Measurements from ENCODE around the gene SVEP1. TPM values are rescaled to one million over a fixed set of nuclear protein-coding genes. Genes with fewer than 3 reads are reported as not detected.

The SVEP1 gene
- total RNA-seq, 4 donors from 2014 or later = 13.9 to 26.8 (median 17.4) TPM

DNA sequence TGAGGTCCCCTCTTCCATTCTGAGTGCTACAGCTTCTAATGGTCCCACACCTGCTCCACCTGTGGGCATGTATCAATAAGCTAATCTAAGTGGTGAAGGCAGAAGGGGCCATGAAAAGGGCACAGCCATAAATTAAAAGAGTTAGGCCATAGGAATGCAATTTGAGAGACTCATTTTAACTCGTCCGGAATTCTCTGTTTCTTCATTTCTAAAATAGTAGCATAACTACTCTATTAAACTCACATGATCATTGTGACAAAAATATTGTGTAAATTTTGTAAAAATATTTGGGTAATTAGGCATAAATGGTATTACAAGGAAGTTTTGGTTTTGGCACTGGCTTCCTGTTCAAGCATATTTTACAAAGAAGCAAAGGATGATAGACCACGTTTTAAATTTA, 138.7 kb downstream of the SVEP1 start:
- WGBS, 2 donors (ENCODE audit: low coverage in 1 of 2) = 67 to 78% methylated on average over 3 of the region's 3 CpGs
- H3K4me3 ChIP-seq = no peak overlapping the region
- intact Hi-C loops (cut with DNase I; ENCODE audit: low total_unique reads) = no loop called here
- H3K27ac ChIP-seq = no peak overlapping the region
- H3K36me3 ChIP-seq = no peaks in the 10 kb centered on the region
- no peaks in the 10 kb centered on the region for H3K27me3 ChIP-seq
- no peaks in the 10 kb centered on the region for H3K4me1 ChIP-seq
- no peak for DNase-seq
- no peaks in the 10 kb centered on the region for H3K9me3 ChIP-seq
- no peak for TF ChIP-seq EP300 (IDR thresholded peaks at IDR 0.05; ENCODE audit: low read depth)
- TF ChIP-seq POLR2AphosphoS5 (IDR thresholded peaks at IDR 0.05) = no peak
- TF ChIP-seq, protein P1, sequence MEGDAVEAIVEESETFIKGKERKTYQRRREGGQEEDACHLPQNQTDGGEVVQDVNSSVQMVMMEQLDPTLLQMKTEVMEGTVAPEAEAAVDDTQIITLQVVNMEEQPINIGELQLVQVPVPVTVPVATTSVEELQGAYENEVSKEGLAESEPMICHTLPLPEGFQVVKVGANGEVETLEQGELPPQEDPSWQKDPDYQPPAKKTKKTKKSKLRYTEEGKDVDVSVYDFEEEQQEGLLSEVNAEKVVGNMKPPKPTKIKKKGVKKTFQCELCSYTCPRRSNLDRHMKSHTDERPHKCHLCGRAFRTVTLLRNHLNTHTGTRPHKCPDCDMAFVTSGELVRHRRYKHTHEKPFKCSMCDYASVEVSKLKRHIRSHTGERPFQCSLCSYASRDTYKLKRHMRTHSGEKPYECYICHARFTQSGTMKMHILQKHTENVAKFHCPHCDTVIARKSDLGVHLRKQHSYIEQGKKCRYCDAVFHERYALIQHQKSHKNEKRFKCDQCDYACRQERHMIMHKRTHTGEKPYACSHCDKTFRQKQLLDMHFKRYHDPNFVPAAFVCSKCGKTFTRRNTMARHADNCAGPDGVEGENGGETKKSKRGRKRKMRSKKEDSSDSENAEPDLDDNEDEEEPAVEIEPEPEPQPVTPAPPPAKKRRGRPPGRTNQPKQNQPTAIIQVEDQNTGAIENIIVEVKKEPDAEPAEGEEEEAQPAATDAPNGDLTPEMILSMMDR (IDR thresholded peaks at IDR 0.05) = no peak
- no peak for TF ChIP-seq POLR2A (IDR thresholded peaks at IDR 0.05)
- in situ Hi-C loops (cut with MboI; ENCODE audit: low pct_ligation_motif_present in 1 of 4, low pct_unique_long_range_greater_than_20kb in 1 of 4, low sequenced_read_pairs in 3 of 4) = loop anchor here in 2 of 4 donors (25.0 kb wide), 1 partner anchor 172 kb away; no protein-coding TSS in a partner anchor

DNA sequence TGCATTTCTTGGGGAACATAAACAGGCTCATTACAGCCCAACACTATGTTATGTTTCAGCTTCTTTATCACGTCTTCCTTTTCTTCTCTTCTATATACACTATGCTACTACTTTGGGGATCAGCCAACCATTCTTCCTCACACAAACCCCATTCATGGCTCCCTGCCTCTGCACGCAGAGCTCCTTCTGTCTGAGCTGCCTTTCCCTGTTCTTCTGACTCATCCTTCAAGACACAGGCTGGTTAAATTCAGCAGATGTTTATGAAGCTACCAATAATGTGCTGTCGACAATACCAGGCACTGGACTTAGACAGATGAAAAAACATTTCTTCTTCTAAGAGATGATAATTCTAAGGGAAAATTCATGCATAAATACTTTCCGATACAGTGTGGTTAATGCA, 139.4 kb downstream of the SVEP1 start:
- Histone ChIP-seq H3K4me3 (no peak overlapping the region), H3K9me3 (no peaks in the 10 kb centered on the region), H3K27ac (no peak overlapping the region), H3K4me1 (no peaks in the 10 kb centered on the region), H3K27me3 (no peaks in the 10 kb centered on the region), H3K36me3 (no peaks in the 10 kb centered on the region)
- 58 to 67% methylated on average over 4 of the region's 4 CpGs for WGBS, 2 donors (ENCODE audit: low coverage in 1 of 2)
- DNase-seq = no peak
- TF ChIP-seq, protein P1 (IDR thresholded peaks at IDR 0.05) = no peak
- TF ChIP-seq EP300 (IDR thresholded peaks at IDR 0.05; ENCODE audit: low read depth) (no peak), POLR2A (IDR thresholded peaks at IDR 0.05) (no peak), POLR2AphosphoS5 (IDR thresholded peaks at IDR 0.05) (no peak)
- in situ Hi-C loops (cut with MboI; ENCODE audit: low pct_ligation_motif_present in 1 of 4, low pct_unique_long_range_greater_than_20kb in 1 of 4, low sequenced_read_pairs in 3 of 4) = loop anchor here in 2 of 4 donors (25.0 kb wide), 1 partner anchor 172 kb away; no protein-coding TSS in a partner anchor
- intact Hi-C loops (cut with DNase I; ENCODE audit: low total_unique reads) = no loop called here

DNA sequence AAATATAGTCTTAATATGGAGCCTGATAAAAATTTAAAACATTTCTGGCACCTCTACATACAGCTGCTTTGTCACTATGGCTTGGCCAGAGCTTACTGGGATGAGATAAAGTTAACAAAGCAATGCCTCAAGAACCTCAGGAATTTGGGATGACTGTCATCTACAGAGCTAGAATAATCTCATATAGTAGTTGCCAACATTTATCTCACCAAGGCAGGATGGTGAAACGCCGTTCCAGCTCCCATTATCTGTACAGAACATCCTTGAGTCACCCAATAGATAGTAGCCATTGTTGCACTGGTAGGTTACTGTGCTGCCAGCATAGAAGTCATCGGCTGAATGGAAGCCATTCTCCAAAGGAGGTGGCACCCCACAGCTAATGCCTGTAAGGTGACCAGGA, 147.3 kb downstream of the SVEP1 start:
- in situ Hi-C loops (cut with MboI; ENCODE audit: low pct_ligation_motif_present in 1 of 4, low pct_unique_long_range_greater_than_20kb in 1 of 4, low sequenced_read_pairs in 3 of 4) = loop anchor here in 2 of 4 donors (25.0 kb wide), 1 partner anchor 180 kb away; no protein-coding TSS in a partner anchor
- 80 to 83% methylated on average over 2 to 3 of the region's 3 CpGs for WGBS, 2 donors (ENCODE audit: low coverage in 1 of 2)

DNA sequence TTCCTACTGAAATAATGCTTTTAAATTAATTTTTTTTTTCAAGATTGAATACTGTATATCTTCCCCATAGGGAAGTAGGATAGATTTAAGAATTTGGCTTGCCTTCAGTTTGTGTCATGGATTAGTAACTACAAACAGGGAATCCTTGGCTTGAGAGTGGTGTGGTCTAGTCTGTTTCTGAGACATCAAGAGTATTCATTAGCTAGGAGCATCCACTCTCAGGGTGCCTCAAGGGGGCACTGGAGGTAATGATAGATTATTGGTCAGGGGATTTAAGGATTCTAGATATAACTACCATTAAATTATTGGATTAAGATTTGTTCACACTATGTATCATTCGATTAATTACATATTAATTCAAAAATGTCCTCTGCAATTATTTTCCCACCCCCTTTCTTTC, 150.1 kb downstream of the SVEP1 start:
- no peak overlapping the region for H3K27ac ChIP-seq
- 80 to 100% methylated on average over 1 of the region's 1 CpG for WGBS, 2 donors (ENCODE audit: low coverage in 1 of 2)
- DNase-seq = no peak
- no peak for TF ChIP-seq POLR2A (IDR thresholded peaks at IDR 0.05)
- TF ChIP-seq EP300 (IDR thresholded peaks at IDR 0.05; ENCODE audit: low read depth) = no peak
- TF ChIP-seq, protein P1 (IDR thresholded peaks at IDR 0.05) = no peak
- no peak for TF ChIP-seq POLR2AphosphoS5 (IDR thresholded peaks at IDR 0.05)
- no peaks in the 10 kb centered on the region for H3K27me3 ChIP-seq
- no peaks in the 10 kb centered on the region for H3K36me3 ChIP-seq
- no peaks in the 10 kb centered on the region for H3K9me3 ChIP-seq
- no peaks in the 10 kb centered on the region for H3K4me1 ChIP-seq
- no peak overlapping the region for H3K4me3 ChIP-seq
- in situ Hi-C loops (cut with MboI; ENCODE audit: low pct_ligation_motif_present in 1 of 4, low pct_unique_long_range_greater_than_20kb in 1 of 4, low sequenced_read_pairs in 3 of 4) = loop anchor here in 2 of 4 donors (25.0 kb wide), 1 partner anchor 183 kb away; no protein-coding TSS in a partner anchor
- intact Hi-C loops (cut with DNase I; ENCODE audit: low total_unique reads) = no loop called here

More for the DNA sequence above, 147.3 kb downstream of the SVEP1 start:
- H3K36me3 ChIP-seq = no peaks in the 10 kb centered on the region
- no peaks in the 10 kb centered on the region for H3K9me3 ChIP-seq
- intact Hi-C loops (cut with DNase I; ENCODE audit: low total_unique reads) = no loop called here
- H3K27ac ChIP-seq = no peak overlapping the region
- DNase-seq = no peak
- no peaks in the 10 kb centered on the region for H3K4me1 ChIP-seq
- TF ChIP-seq POLR2A (IDR thresholded peaks at IDR 0.05) (no peak), POLR2AphosphoS5 (IDR thresholded peaks at IDR 0.05) (no peak), EP300 (IDR thresholded peaks at IDR 0.05; ENCODE audit: low read depth) (no peak)
- TF ChIP-seq, protein P1 (IDR thresholded peaks at IDR 0.05) = no peak
- H3K27me3 ChIP-seq = no peaks in the 10 kb centered on the region
- H3K4me3 ChIP-seq = no peak overlapping the region
